Measurements from ENCODE around the gene GSTM2. TPM values are rescaled to one million over a fixed set of nuclear protein-coding genes. Genes with fewer than 3 reads are reported as not detected.
A peak's percentile ranks its signal among the peaks of the same experiment; 100 is the strongest.

GSTM2 gene
- total RNA-seq, 2 experiments from 2014 or later, result 0.38 to 0.76 TPM

DNA sequence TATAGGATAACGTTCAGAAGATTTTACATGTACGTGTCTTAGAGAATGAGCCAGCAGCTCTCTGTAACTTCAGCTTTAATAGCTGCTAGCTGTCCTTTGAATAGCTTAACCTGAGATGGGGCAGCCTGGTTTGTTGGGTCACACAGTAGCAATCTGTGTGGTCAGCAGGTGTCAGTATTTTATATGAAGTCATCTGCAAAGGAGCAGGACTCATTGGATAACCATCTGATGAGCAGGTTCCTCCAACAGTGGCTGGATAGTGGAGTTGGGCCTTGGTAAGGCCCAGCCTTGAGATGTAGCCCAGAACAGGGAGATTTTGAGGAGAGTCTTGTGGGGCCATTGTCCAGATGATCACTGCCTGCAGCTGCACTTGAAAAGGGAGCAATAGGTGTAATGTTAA is 50.6 kb downstream of the GSTM2 start:
- Histone ChIP-seq H4K20me1 (ENCODE audit: insufficient read depth, low read length) (no peaks in the 10 kb centered on the region), H3K9me3 (ENCODE audit: low read length) (no peaks in the 10 kb centered on the region), H3K4me2 (ENCODE audit: low read length) (no peak overlapping the region), H3K9me2 (ENCODE audit: insufficient read depth, low read length) (no peaks in the 10 kb centered on the region), H3K36me3 (ENCODE audit: insufficient read depth, low read length) (no peaks in the 10 kb centered on the region), H3K4me1 (ENCODE audit: insufficient read depth, low read length, poor library complexity, severe bottlenecking) (no peaks in the 10 kb centered on the region), H3K79me2 (ENCODE audit: insufficient read depth, low read depth, low read length) (no peaks in the 10 kb centered on the region), H3K27ac (ENCODE audit: low read depth, low read length, poor library complexity, severe bottlenecking) (no peak overlapping the region), H3K4me3 (ENCODE audit: low read depth, low read length, poor library complexity, severe bottlenecking) (no peak overlapping the region), H2AFZ (ENCODE audit: low read length) (no peak overlapping the region)
- intact Hi-C loops (cut with micrococcal nuclease; ENCODE audit: unreplicated experiment), result no loop called here
- DNase-seq (ENCODE audit: low spot score), result no peak
- ChIA-PET POLR2A (interaction anchor here (0.6 kb wide), 1 partner anchor 653 kb away, joined by 5 read pairs; no protein-coding TSS in a partner anchor), CTCF (ENCODE audit: unreplicated experiment) (no interaction called here)
- BruUV-seq (replicated peaks), result no TSS peak
- TF ChIP-seq, protein P1, sequence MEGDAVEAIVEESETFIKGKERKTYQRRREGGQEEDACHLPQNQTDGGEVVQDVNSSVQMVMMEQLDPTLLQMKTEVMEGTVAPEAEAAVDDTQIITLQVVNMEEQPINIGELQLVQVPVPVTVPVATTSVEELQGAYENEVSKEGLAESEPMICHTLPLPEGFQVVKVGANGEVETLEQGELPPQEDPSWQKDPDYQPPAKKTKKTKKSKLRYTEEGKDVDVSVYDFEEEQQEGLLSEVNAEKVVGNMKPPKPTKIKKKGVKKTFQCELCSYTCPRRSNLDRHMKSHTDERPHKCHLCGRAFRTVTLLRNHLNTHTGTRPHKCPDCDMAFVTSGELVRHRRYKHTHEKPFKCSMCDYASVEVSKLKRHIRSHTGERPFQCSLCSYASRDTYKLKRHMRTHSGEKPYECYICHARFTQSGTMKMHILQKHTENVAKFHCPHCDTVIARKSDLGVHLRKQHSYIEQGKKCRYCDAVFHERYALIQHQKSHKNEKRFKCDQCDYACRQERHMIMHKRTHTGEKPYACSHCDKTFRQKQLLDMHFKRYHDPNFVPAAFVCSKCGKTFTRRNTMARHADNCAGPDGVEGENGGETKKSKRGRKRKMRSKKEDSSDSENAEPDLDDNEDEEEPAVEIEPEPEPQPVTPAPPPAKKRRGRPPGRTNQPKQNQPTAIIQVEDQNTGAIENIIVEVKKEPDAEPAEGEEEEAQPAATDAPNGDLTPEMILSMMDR (conservative IDR thresholded peaks at IDR 0.05; ENCODE audit: low read length), result peak; percentile 21; the same call in 1 of the 2 replicates
- no peak for TF ChIP-seq EZH2phosphoT487 (IDR thresholded peaks at IDR 0.05; ENCODE audit: borderline replicate concordance, low read depth, low read length)

DNA sequence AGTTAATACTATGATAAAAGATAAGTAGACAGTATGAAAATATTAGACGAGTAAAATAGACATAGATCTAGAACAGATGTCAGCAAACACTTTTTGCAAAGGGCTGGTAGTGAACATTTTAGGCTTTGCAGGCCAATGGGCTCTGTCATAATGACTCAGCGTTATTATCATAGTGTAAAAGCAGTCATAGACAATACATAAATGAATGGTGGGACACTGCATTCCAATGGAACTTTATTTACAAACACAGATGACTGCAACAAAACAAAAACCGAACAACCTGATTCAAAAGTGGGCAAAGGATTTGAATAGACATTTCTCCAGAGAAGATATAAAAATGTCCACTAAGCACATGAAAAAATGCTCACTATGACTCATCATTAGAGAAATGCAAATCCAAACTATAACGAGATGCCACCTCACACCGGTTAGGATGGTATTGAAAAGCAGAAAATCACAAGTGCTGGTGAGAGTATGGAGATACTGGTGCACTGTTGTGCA is 51.5 kb downstream of the GSTM2 start:
- Histone ChIP-seq H3K4me2 (ENCODE audit: low read length) (no peak overlapping the region), H4K20me1 (ENCODE audit: insufficient read depth, low read length) (no peaks in the 10 kb centered on the region), H3K79me2 (ENCODE audit: insufficient read depth, low read depth, low read length) (no peaks in the 10 kb centered on the region), H3K36me3 (ENCODE audit: insufficient read depth, low read length) (no peaks in the 10 kb centered on the region), H3K4me1 (ENCODE audit: insufficient read depth, low read length, poor library complexity, severe bottlenecking) (no peaks in the 10 kb centered on the region), H3K9me2 (ENCODE audit: insufficient read depth, low read length) (no peaks in the 10 kb centered on the region), H3K27ac (ENCODE audit: low read depth, low read length, poor library complexity, severe bottlenecking) (no peak overlapping the region), H3K4me3 (ENCODE audit: low read depth, low read length, poor library complexity, severe bottlenecking) (no peak overlapping the region), H2AFZ (ENCODE audit: low read length) (no peak overlapping the region), H3K9me3 (ENCODE audit: low read length) (no peaks in the 10 kb centered on the region)
- ChIA-PET POLR2A (no interaction called here), CTCF (ENCODE audit: unreplicated experiment) (no interaction called here)
- DNase-seq (ENCODE audit: low spot score), result no peak
- no peak for TF ChIP-seq EZH2phosphoT487 (IDR thresholded peaks at IDR 0.05; ENCODE audit: borderline replicate concordance, low read depth, low read length)
- TF ChIP-seq, protein P1 (conservative IDR thresholded peaks at IDR 0.05; ENCODE audit: low read length), result no peak
- intact Hi-C loops (cut with micrococcal nuclease; ENCODE audit: unreplicated experiment), result no loop called here
- BruUV-seq (replicated peaks), result no TSS peak

DNA sequence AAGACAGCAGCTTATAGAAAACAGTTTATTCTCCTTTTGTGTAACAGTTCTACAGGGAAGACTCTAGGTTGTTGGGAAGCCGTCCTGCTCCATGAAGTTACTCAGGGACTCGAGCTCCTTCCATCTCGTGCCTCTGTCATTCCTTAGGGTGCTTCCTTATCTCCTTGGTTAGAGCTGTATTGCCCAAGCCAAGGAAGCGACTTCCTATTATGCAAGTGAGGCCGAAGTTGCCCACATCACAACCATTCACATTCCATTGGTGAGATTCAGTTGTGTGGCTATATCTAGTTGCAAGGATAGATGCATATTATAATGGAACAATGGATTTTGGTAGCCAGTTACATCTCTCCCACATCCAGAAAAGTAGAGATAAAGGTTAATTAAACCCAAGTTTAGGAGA is 53.2 kb downstream of the GSTM2 start:
- H3K4me1 ChIP-seq (ENCODE audit: insufficient read depth, low read length, poor library complexity, severe bottlenecking), result no peaks in the 10 kb centered on the region
- ChIA-PET CTCF (ENCODE audit: unreplicated experiment) (no interaction called here), POLR2A (no interaction called here)
- H3K9me3 ChIP-seq (ENCODE audit: low read length), result no peaks in the 10 kb centered on the region
- no peaks in the 10 kb centered on the region for H4K20me1 ChIP-seq (ENCODE audit: insufficient read depth, low read length)
- no TSS peak for BruUV-seq (replicated peaks)
- H3K4me3 ChIP-seq (ENCODE audit: low read depth, low read length, poor library complexity, severe bottlenecking), result no peak overlapping the region
- H3K9me2 ChIP-seq (ENCODE audit: insufficient read depth, low read length), result no peaks in the 10 kb centered on the region
- H3K4me2 ChIP-seq (ENCODE audit: low read length), result no peak overlapping the region
- H2AFZ ChIP-seq (ENCODE audit: low read length), result no peak overlapping the region
- H3K36me3 ChIP-seq (ENCODE audit: insufficient read depth, low read length), result no peaks in the 10 kb centered on the region
- intact Hi-C loops (cut with micrococcal nuclease; ENCODE audit: unreplicated experiment), result no loop called here
- TF ChIP-seq, protein P1 (conservative IDR thresholded peaks at IDR 0.05; ENCODE audit: low read length), result no peak
- no peak for TF ChIP-seq EZH2phosphoT487 (IDR thresholded peaks at IDR 0.05; ENCODE audit: borderline replicate concordance, low read depth, low read length)
- no peak for DNase-seq (ENCODE audit: low spot score)
- no peaks in the 10 kb centered on the region for H3K79me2 ChIP-seq (ENCODE audit: insufficient read depth, low read depth, low read length)
- H3K27ac ChIP-seq (ENCODE audit: low read depth, low read length, poor library complexity, severe bottlenecking), result no peak overlapping the region
